MM.1S (cell line): ENCODE results near the gene SBSN.

Experiments
- DNase-seq: peaks from one replicate; pipeline ENCODE4 v3.0.0-alpha.2; 2015
- H2AFZ ChIP-seq: fragments of 300-600 bp; sonication (generic); 2 replicates; pipeline ENCODE4 v1.6.0; 2016; ENCODE audit warnings: antibody characterized with exemption, low read length
- H3F3A ChIP-seq: fragments of 300-600 bp; sonication (generic); 2 replicates; pipeline ENCODE4 v1.6.1; 2016; ENCODE audit warnings: mild to moderate bottlenecking, antibody characterized with exemption, low read length, moderate library complexity, mixed read lengths; ENCODE audit not compliant: insufficient read depth
- H3K27ac ChIP-seq: fragments of 300-600 bp; sonication (generic); 2 replicates; pipeline ENCODE4 v1.5.1; 2016; ENCODE audit warnings: mild to moderate bottlenecking, low read length
- H3K27me3 ChIP-seq: fragments of 300-600 bp; sonication (generic); replicated peaks from 2 replicates; pipeline ENCODE4 v1.6.0; 2016; ENCODE audit warnings: low read length; ENCODE audit not compliant: insufficient read depth
- H3K36me3 ChIP-seq: fragments of 300-600 bp; sonication (generic); replicated peaks from 2 replicates; pipeline ENCODE4 v1.6.1; 2016; ENCODE audit warnings: mild to moderate bottlenecking, low read length, mixed read lengths; ENCODE audit not compliant: insufficient read depth
- H3K4me1 ChIP-seq: fragments of 300-600 bp; sonication (generic); 2 replicates; pipeline ENCODE4 v1.6.1; 2016; ENCODE audit warnings: low read length, mixed read lengths
- H3K4me2 ChIP-seq: fragments of 300-600 bp; sonication (generic); 2 replicates; pipeline ENCODE4 v1.6.0; 2016; ENCODE audit warnings: low read depth, low read length
- H3K4me3 ChIP-seq: fragments of 300-600 bp; sonication (generic); 2 replicates; pipeline ENCODE4 v1.5.1; 2016; ENCODE audit warnings: low read length, mixed read lengths
- H3K79me2 ChIP-seq: fragments of 300-600 bp; sonication (generic); 2 replicates; pipeline ENCODE4 v1.6.1; 2016; ENCODE audit warnings: mixed run types, low read length, mixed read lengths
- H3K9ac ChIP-seq: fragments of 300-600 bp; sonication (generic); 2 replicates; pipeline ENCODE4 v1.6.1; 2016; ENCODE audit warnings: low read length, mixed read lengths
- H3K9me2 ChIP-seq: fragments of 300-600 bp; sonication (generic); replicated peaks from 2 replicates; pipeline ENCODE4 v1.6.1; 2016; ENCODE audit warnings: mild to moderate bottlenecking, low read length, mixed read lengths; ENCODE audit not compliant: insufficient read depth
- H3K9me3 ChIP-seq: fragments of 300-600 bp; sonication (generic); replicated peaks from 2 replicates; pipeline ENCODE4 v1.6.1; 2016; ENCODE audit warnings: mild to moderate bottlenecking, low read length, mixed read lengths; ENCODE audit not compliant: insufficient read depth
- H4K20me1 ChIP-seq: fragments of 300-600 bp; sonication (generic); 2 replicates; pipeline ENCODE4 v1.6.1; 2016; ENCODE audit warnings: mild to moderate bottlenecking, low read length, moderate library complexity, mixed read lengths; ENCODE audit not compliant: insufficient read depth
- CTCF ChIP-seq: fragments of 300-600 bp; sonication (generic); IDR thresholded peaks from 2 replicates; pipeline ENCODE4 v1.5.1; 2016; ENCODE audit warnings: antibody characterized with exemption, low read length, mixed read lengths
- EZH2 ChIP-seq: fragments of 300-600 bp; sonication (generic); optimal IDR thresholded peaks from 2 replicates; pipeline ENCODE3; 2017; ENCODE audit warnings: low read depth, mild to moderate bottlenecking, antibody characterized with exemption, low read length, mixed read lengths
- EZH2phosphoT487 ChIP-seq: fragments of 300-600 bp; sonication (generic); IDR thresholded peaks from 2 replicates; pipeline ENCODE4 v1.6.1; 2018; ENCODE audit warnings: antibody characterized with exemption, low read length

The SBSN gene

GRCh38 chr19:35566738-35567137, 38.6 kb upstream of the SBSN start:
- no peak overlapping the region for H3K4me2 ChIP-seq
- DNase-seq = no peak
- peaks cover 80% of the 10 kb centered on the region for H3K27me3 ChIP-seq
- no peaks in the 10 kb centered on the region for H3K79me2 ChIP-seq
- no peaks in the 10 kb centered on the region for H3F3A ChIP-seq
- H2AFZ ChIP-seq = no peak overlapping the region
- H3K9ac ChIP-seq = no peak overlapping the region
- no peaks in the 10 kb centered on the region for H3K9me2 ChIP-seq
- no peaks in the 10 kb centered on the region for H3K9me3 ChIP-seq
- H3K36me3 ChIP-seq = no peaks in the 10 kb centered on the region
- H3K27ac ChIP-seq = no peak overlapping the region
- no peaks in the 10 kb centered on the region for H3K4me1 ChIP-seq
- no peak for TF ChIP-seq EZH2phosphoT487
- no peak for TF ChIP-seq CTCF
- no peak for TF ChIP-seq EZH2
- H4K20me1 ChIP-seq = no peaks in the 10 kb centered on the region
- H3K4me3 ChIP-seq = no peak overlapping the region

GRCh38 chr19:35565016-35565856, 37.1 kb upstream of the SBSN start:
- Histone ChIP-seq H4K20me1 (no peaks in the 10 kb centered on the region), H3K9ac (no peak overlapping the region), H3K27me3 (peaks cover 82% of the 10 kb centered on the region), H3K9me3 (no peaks in the 10 kb centered on the region), H3K4me2 (no peak overlapping the region), H3K27ac (no peak overlapping the region), H3K4me3 (no peak overlapping the region), H3K4me1 (no peaks in the 10 kb centered on the region), H2AFZ (no peak overlapping the region), H3K9me2 (no peaks in the 10 kb centered on the region), H3F3A (no peaks in the 10 kb centered on the region), H3K36me3 (no peaks in the 10 kb centered on the region), H3K79me2 (no peaks in the 10 kb centered on the region)
- DNase-seq = no peak
- TF ChIP-seq EZH2phosphoT487 (no peak), CTCF (no peak), EZH2 (no peak)

DNA sequence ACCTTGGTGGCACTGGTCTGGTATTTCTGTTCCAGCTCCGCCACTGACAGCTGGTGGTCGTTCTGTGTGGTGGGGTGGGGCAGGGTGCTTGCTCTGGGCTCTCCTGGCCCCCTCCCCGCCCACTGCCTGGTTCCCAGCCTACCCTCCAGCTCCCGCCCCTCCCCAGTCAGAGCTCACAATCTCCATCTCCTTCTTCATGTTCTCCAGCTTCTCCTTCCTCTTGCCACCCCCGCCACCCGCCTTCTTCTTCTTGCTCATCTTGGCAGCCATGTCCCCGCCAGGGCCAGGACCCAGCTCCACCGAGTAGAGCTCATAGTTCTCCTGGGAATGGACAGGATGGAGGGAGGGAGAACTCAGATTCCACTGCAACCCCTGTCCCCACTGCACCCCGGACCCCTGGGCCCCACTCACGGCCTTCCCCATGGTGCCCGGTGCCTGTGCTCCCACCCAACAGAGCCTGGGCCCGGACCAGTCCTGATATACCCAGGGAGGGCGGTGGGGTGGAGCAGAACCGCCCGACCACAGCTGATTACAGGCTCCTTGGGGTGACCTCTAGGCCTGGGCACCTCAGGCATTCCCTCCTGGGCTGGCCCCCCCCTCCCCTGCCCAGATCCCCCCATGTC, 35.2 kb upstream of the SBSN start, which contains the start of gene ATP4A:
TSS of gene ATP4A (minus strand) at position 452 of the 623 bp plus-strand sequence. CDS start at position 423, 29 bp downstream.
- Histone ChIP-seq H3K9ac (no peak within 1 kb of the TSS), H4K20me1 (no peaks in the 10 kb centered on the region), H3K27ac (no peak within 1 kb of the TSS), H3F3A (no peaks in the 10 kb centered on the region), H3K9me3 (no peaks in the 10 kb centered on the region), H3K4me3 (no peak within 1 kb of the TSS), H3K4me1 (no peaks in the 10 kb centered on the region), H3K79me2 (no peaks in the 10 kb centered on the region), H3K27me3 (peaks cover 87% of the 10 kb centered on the region), H3K4me2 (no peak within 1 kb of the TSS), H2AFZ (no peak within 1 kb of the TSS), H3K36me3 (no peaks in the 10 kb centered on the region), H3K9me2 (no peaks in the 10 kb centered on the region)
- no peak for DNase-seq
- no peak for TF ChIP-seq EZH2

DNA sequence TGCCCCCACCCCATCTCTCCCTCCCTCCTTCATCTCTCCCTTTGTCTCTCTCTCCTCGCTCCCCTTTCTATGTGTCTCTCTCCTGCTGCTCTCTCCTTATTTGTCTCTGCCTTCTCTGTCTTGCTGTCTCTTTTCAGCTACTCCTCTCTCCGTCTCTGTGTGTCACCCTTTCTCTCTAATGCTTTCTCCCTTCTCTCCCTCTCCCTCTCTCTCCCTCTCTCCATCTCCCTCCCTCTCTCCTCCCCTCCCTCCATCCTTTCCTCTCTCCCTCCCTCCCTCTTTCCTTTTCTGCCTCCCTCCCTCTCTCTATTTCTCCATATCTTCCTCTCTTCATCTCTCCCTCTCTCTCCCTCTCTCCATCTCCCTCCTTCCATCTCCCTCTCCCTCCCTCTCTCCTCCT, 34.7 kb upstream of the SBSN start:
- no peak overlapping the region for H3K4me3 ChIP-seq
- no peaks in the 10 kb centered on the region for H3K36me3 ChIP-seq
- H3K4me2 ChIP-seq = no peak overlapping the region
- H3K9ac ChIP-seq = no peak overlapping the region
- TF ChIP-seq EZH2phosphoT487 (no peak), EZH2 (no peak), CTCF (no peak)
- H3K9me2 ChIP-seq = no peaks in the 10 kb centered on the region
- H3K27me3 ChIP-seq = peaks cover 83% of the 10 kb centered on the region
- no peaks in the 10 kb centered on the region for H3K4me1 ChIP-seq
- no peaks in the 10 kb centered on the region for H4K20me1 ChIP-seq
- H2AFZ ChIP-seq = no peak overlapping the region
- no peak overlapping the region for H3K27ac ChIP-seq
- DNase-seq = no peak
- H3K79me2 ChIP-seq = no peaks in the 10 kb centered on the region
- H3F3A ChIP-seq = no peaks in the 10 kb centered on the region
- H3K9me3 ChIP-seq = no peaks in the 10 kb centered on the region
